K562 (cell line): Measurements from ENCODE around the gene ARL6IP6. TPM values are rescaled to one million over a fixed set of nuclear protein-coding genes. Genes with fewer than 3 reads are reported as not detected.

Experiments used
- ATAC-seq: fragments of 200-7000 bp; cut with Tn5 transposase; 3 replicates; pipeline ENCODE4 v1.9.1; 2020; ENCODE audit warnings: moderate library complexity
- BruUV-seq: library from RNA; stranded (reverse); fragments of 400-500 nt; replicated peaks from 2 replicates; lab custom pipeline; 2021; lab: Mats Ljungman, UMichigan
- CTCF ChIA-PET: fragments of 300-600 bp; formaldehyde crosslinking; extraction: SDS; loops from one replicate; lab custom pipeline; 2021; ENCODE audit warnings: low intra/inter-chr PET ratio; lab: Yijun Ruan, JAX
- POLR2A ChIA-PET: fragments of 300-600, 350-650 bp; sonication (Branson Sonifier 250); formaldehyde crosslinking; extraction: SDS; loops from one replicate; lab custom pipeline; 2021; ENCODE audit warnings: antibody characterized with exemption, inconsistent platforms; lab: Yijun Ruan, JAX
- DNase-seq, 4 experiments: peaks; one replicate each; pipeline versions ENCODE4 v3.0.0 to v3.0.0-alpha.2; 2011 to 2018; ENCODE audit warnings: low spot score in 3 of 4, mixed read lengths in 3 of 4; ENCODE audit errors: extremely low read depth in 1 of 4
- FAIRE-seq: peaks from 2 replicates; lab custom pipeline; 2011; peaks lifted over from hg19 to GRCh38; lab: Jason Lieb, UNC
- H2AFZ ChIP-seq: 2 replicates; pipeline ENCODE4 v1.6.0; 2011; ENCODE audit warnings: low read depth, low read length, control low read depth, inconsistent platforms
- H3K27ac ChIP-seq: fragments of 200-600 bp; 3 replicates; pipeline ENCODE4 v1.8.0; 2011; ENCODE audit warnings: low read depth, mild to moderate bottlenecking, control low read depth, inconsistent platforms, low read length, moderate library complexity, mixed read lengths; ENCODE audit errors: extremely low read depth
- H3K27me3 ChIP-seq, 2 experiments: fragments of 300-600 bp in 1 of 2; 2 replicates in 1 of 2; 3 replicates in 1 of 2; pipeline versions ENCODE4 v1.6.0 to v1.8.0; 2011; ENCODE audit warnings: inconsistent platforms in 2 of 2, low read length in 2 of 2, mild to moderate bottlenecking in 1 of 2, mixed read lengths in 1 of 2, moderate library complexity in 1 of 2; ENCODE audit not compliant: control insufficient read depth in 2 of 2, insufficient read depth in 2 of 2
- H3K36me3 ChIP-seq: fragments of 300-600 bp; 3 replicates; pipeline ENCODE4 v1.8.0; 2011; ENCODE audit warnings: mild to moderate bottlenecking, low read length, inconsistent platforms; ENCODE audit not compliant: control insufficient read depth, insufficient read depth
- H3K4me1 ChIP-seq, 2 experiments: fragments of 200-600 bp in 1 of 2; replicated peaks in 1 of 2; 2 replicates in 1 of 2; 3 replicates in 1 of 2; pipeline versions ENCODE4 v1.5.1 to v1.8.0; 2011; ENCODE audit warnings: inconsistent platforms in 2 of 2, low read length in 2 of 2, mild to moderate bottlenecking in 1 of 2, mixed read lengths in 1 of 2, moderate library complexity in 1 of 2; ENCODE audit not compliant: control insufficient read depth in 2 of 2, insufficient read depth in 2 of 2
- H3K4me2 ChIP-seq: 2 replicates; pipeline ENCODE4 v1.6.1; 2011; ENCODE audit warnings: low read length, control low read depth, inconsistent platforms, mixed read lengths; ENCODE audit not compliant: insufficient read depth
- H3K4me3 ChIP-seq: fragments of 200-600 bp; sonication (generic), shearing (Covaris generic); 2 replicates; pipeline ENCODE4 v1.5.1; 2016; ENCODE audit warnings: control low read depth, inconsistent platforms
- H3K79me2 ChIP-seq: fragments of 200-600 bp; 3 replicates; pipeline ENCODE4 v1.8.0; 2011; ENCODE audit warnings: low read length, inconsistent platforms; ENCODE audit not compliant: control insufficient read depth, insufficient read depth
- H3K9ac ChIP-seq, 2 experiments: 2 replicates each; pipeline versions ENCODE4 v1.6.0 to v1.6.1; 2011; ENCODE audit warnings: low read depth in 2 of 2, low read length in 2 of 2, control low read depth in 1 of 2, inconsistent platforms in 1 of 2, mild to moderate bottlenecking in 1 of 2, mixed read lengths in 1 of 2; ENCODE audit not compliant: insufficient read depth in 1 of 2
- H3K9me1 ChIP-seq: one replicate; pipeline ENCODE4 v1.6.0; 2011; ENCODE audit warnings: inconsistent platforms, mild to moderate bottlenecking, low read length, moderate library complexity; ENCODE audit not compliant: control insufficient read depth, insufficient read depth
- H3K9me3 ChIP-seq: replicated peaks from 2 replicates; pipeline ENCODE4 v1.5.1; 2011; ENCODE audit warnings: low read depth, low read length, inconsistent platforms; ENCODE audit not compliant: control insufficient read depth, insufficient read depth
- H4K20me1 ChIP-seq: replicated peaks from 2 replicates; pipeline ENCODE4 v1.6.1; 2011; ENCODE audit warnings: low read length, inconsistent platforms, mixed read lengths; ENCODE audit not compliant: control insufficient read depth, insufficient read depth
- C11orf30 ChIP-seq: fragments of 450-650 bp; IDR thresholded peaks from 2 replicates; pipeline ENCODE4 v1.6.1; 2016; ENCODE audit warnings: low read depth, mild to moderate bottlenecking
- CCAR2 ChIP-seq: fragments of 200-400 bp; formaldehyde crosslinking; IDR thresholded peaks from 2 replicates; pipeline ENCODE4 v1.6.1; 2017; ENCODE audit warnings: mild to moderate bottlenecking, low read depth, low read length
- CHAMP1 ChIP-seq: fragments of 450-650 bp; IDR thresholded peaks from 2 replicates; pipeline ENCODE4 v1.6.1; 2016; ENCODE audit warnings: mild to moderate bottlenecking
- DIDO1 ChIP-seq: fragments of 450-650 bp; IDR thresholded peaks from 2 replicates; pipeline ENCODE4 v1.6.1; 2016; ENCODE audit warnings: low read depth, missing biosample characterization, missing genetic modification characterization
- GMEB1 ChIP-seq: fragments of 250-450 bp; sonication (Bioruptor Pico); IDR thresholded peaks from 2 replicates; pipeline ENCODE4 v1.4.0; 2020; ENCODE audit warnings: mild to moderate bottlenecking
- ILF3 ChIP-seq: fragments of 450-650 bp; IDR thresholded peaks from 2 replicates; pipeline ENCODE4 v1.6.1; 2018; ENCODE audit warnings: antibody characterized with exemption, mild to moderate bottlenecking, moderate library complexity, borderline replicate concordance
- KDM2B ChIP-seq: fragments of 250-450 bp; sonication (Bioruptor Pico); IDR thresholded peaks from 2 replicates; pipeline ENCODE4 v1.8.0; 2021; ENCODE audit warnings: mild to moderate bottlenecking, moderate library complexity
- WGBS: fragments of 100-300 bp; shearing (Covaris generic); methylation state at CpG from one replicate; pipeline ENCODE4 v1.1.6; 2016; ENCODE audit warnings: low coverage, mixed read lengths; ENCODE audit not compliant: insufficient coverage; ENCODE audit errors: missing lambda C conversion rate; 5-methylcytosine and 5-hydroxymethylcytosine counted together
- in situ Hi-C: fragments of 300-500 bp; cut with MboI; formaldehyde crosslinking; loops from 4 replicates; pipeline ENCODE4 v1.15.0; 2018; ENCODE audit warnings: inconsistent platforms, mixed read lengths
- intact Hi-C: fragments of 100-400 bp; cut with micrococcal nuclease; formaldehyde crosslinking; loops from 2 replicates; pipeline ENCODE4 v1.14.2; 2022
- polyA plus RNA-seq, 8 experiments: library from polyadenylated mRNA; depleted of rRNA in 4 of 8; stranded (reverse) in 5 of 8; unstranded in 3 of 8; fragments of >200 nt; fragmentation: Nextera tagmentation in 2 of 8; fragmentation: Illumina TruSeq in 1 of 8; extraction: Ambion mirVana in 2 of 8; extraction: Trizol in 1 of 8; gene quantifications; 2 replicates each; pipeline versions ENCODE4 v1.2.1 to v1.2.3, GENCODE V29; 2011 to 2014; ENCODE audit warnings: inconsistent platforms in 1 of 8, missing spikeins in 1 of 8
- total RNA-seq, 7 experiments: library from RNA; depleted of rRNA in 6 of 7; stranded (reverse); fragments of >200 nt in 6 of 7; fragmentation: Illumina TruSeq in 2 of 7; extraction: Trizol in 2 of 7; gene quantifications; 2 replicates each; pipeline versions ENCODE4 v1.2.1 to v1.2.3, GENCODE V29; 2011 to 2021; ENCODE audit warnings: low replicate concordance in 1 of 7

Gene ARL6IP6
- total and polyA plus RNA-seq, 9 of the 15 experiments (the other 6 are each of a cell fraction or from before 2014, with no cell fraction given), result 19.2 to 98.5 (median 36.2) TPM

GRCh38 chr2:152781175-152781574 lies 62.8 kb downstream of the ARL6IP6 start (continued):
- TF ChIP-seq CHAMP1 (no peak), KDM2B (CRISPR knock-in tag) (no peak), CCAR2 (no peak), DIDO1 (tag) (no peak)

- ATAC-seq (no peak), DNase-seq (no peak), FAIRE-seq (no peak)
- no peaks in the 10 kb centered on the region for H3K4me1 ChIP-seq
- no peak overlapping the region for H3K9ac ChIP-seq
- no peaks in the 10 kb centered on the region for H3K79me2 ChIP-seq
- no peaks in the 10 kb centered on the region for H3K27me3 ChIP-seq
- TF ChIP-seq ILF3, result no peak
- no peak for TF ChIP-seq GMEB1 (CRISPR knock-in tag)
- TF ChIP-seq C11orf30, result no peak
- H3K36me3 ChIP-seq, result no peaks in the 10 kb centered on the region
- in situ Hi-C loops (no loop called here), intact Hi-C loops (no loop called here)
- no peak overlapping the region for H3K4me2 ChIP-seq
- WGBS, result 0% methylated on average over 2 of the region's 2 CpGs
- no peak overlapping the region for H3K4me3 ChIP-seq
- H4K20me1 ChIP-seq, result no peaks in the 10 kb centered on the region
- ChIA-PET CTCF (no interaction called here), POLR2A (no interaction called here)
- H2AFZ ChIP-seq, result no peak overlapping the region
- H3K9me3 ChIP-seq, result no peaks in the 10 kb centered on the region
- no TSS peak for BruUV-seq
- H3K9me1 ChIP-seq, result no peaks in the 10 kb centered on the region
- H3K27ac ChIP-seq, result no peak overlapping the region
Measured at GRCh38 chr2:152782171-152782570, 63.8 kb downstream of the ARL6IP6 start.
